Measurements from ENCODE around the gene CNGB1. TPM values are rescaled to one million over a fixed set of nuclear protein-coding genes. Genes with fewer than 3 reads are reported as not detected.
"Not testable (repeated sequence)": the region's sequence is repeated elsewhere in the genome, so short reads cannot be mapped to it uniquely, and the experiment has no call there.

The CNGB1 gene
- total RNA-seq, 3 donors from 2014 or later (not counting 1 experiment from before 2014, with no cell fraction given): not detected

- Mint-ChIP-seq H3K4me1 (peaks cover 17 to 18% of the 10 kb centered on the region in 2 donors), H3K27ac (no peak overlapping the region), H3K9me3 (no peaks in the 10 kb centered on the region), H3K4me3 (no peak overlapping the region), H3K27me3 (ENCODE audit: low read depth in 2 of 2) (peaks cover 0 to 2% of the 10 kb centered on the region in 2 donors), H3K36me3 (no peaks in the 10 kb centered on the region)
- no peaks in the 10 kb centered on the region for H3K27me3 ChIP-seq (ENCODE audit: control insufficient read depth, insufficient read depth, low read length)
- H3K27ac ChIP-seq (ENCODE audit: low read length): no peak overlapping the region
- intact Hi-C loops (cut with micrococcal nuclease): loop anchor here (2.0 to 10.0 kb wide), 5 partner anchors 93 to 323 kb away; partner anchors contain the start of genes CFAP20 and KIFC3
- no peaks in the 10 kb centered on the region for H3K9me3 ChIP-seq (ENCODE audit: control insufficient read depth, insufficient read depth, low read length)
- DNase-seq (no peak), ATAC-seq (no peak)
- TF ChIP-seq CTCF (IDR thresholded peaks at IDR 0.05): no peak
- WGBS (ENCODE audit: insufficient coverage): 89% methylated on average over 4 of the region's 4 CpGs
- H3K36me3 ChIP-seq (ENCODE audit: control insufficient read depth, insufficient read depth, low read length): no peaks in the 10 kb centered on the region
- no peaks in the 10 kb centered on the region for H3K4me1 ChIP-seq (ENCODE audit: control insufficient read depth, insufficient read depth, low read length)
- H3K4me3 ChIP-seq (ENCODE audit: low read length): no peak overlapping the region
Measured at GRCh38 chr16:57897996-57898395, 72.9 kb downstream of the CNGB1 start.

- Histone ChIP-seq H3K27me3 (ENCODE audit: control insufficient read depth, insufficient read depth, low read length) (peaks cover 2% of the 10 kb centered on the region), H3K4me1 (ENCODE audit: control insufficient read depth, insufficient read depth, low read length) (peaks cover 6% of the 10 kb centered on the region), H3K27ac (ENCODE audit: low read length) (no peak overlapping the region), H3K36me3 (ENCODE audit: control insufficient read depth, insufficient read depth, low read length) (no peaks in the 10 kb centered on the region), H3K4me3 (ENCODE audit: low read length) (no peak overlapping the region), H3K9me3 (ENCODE audit: control insufficient read depth, insufficient read depth, low read length) (no peaks in the 10 kb centered on the region)
- no peak overlapping the region for H3K4me3 Mint-ChIP-seq
- H3K27ac Mint-ChIP-seq: no peak overlapping the region
- no peaks in the 10 kb centered on the region for H3K36me3 Mint-ChIP-seq
- WGBS (ENCODE audit: insufficient coverage): 90% methylated on average over 18 of the region's 18 CpGs
- no peaks in the 10 kb centered on the region for H3K9me3 Mint-ChIP-seq
- no peak for ATAC-seq
- H3K27me3 Mint-ChIP-seq (ENCODE audit: low read depth in 2 of 2): no peaks in the 10 kb centered on the region
- intact Hi-C loops (cut with micrococcal nuclease): loop anchor here (5.0 to 10.0 kb wide), 4 partner anchors 92 to 322 kb away; partner anchors contain the start of genes CFAP20 and KIFC3
- TF ChIP-seq CTCF (IDR thresholded peaks at IDR 0.05): no peak
- peaks cover 24 to 26% of the 10 kb centered on the region in 2 donors for H3K4me1 Mint-ChIP-seq
- no peak for DNase-seq
Measured at GRCh38 chr16:57897053-57897784, 73.7 kb downstream of the CNGB1 start.

GRCh38 chr16:57895081-57895547, 75.8 kb downstream of the CNGB1 start:
- not testable (repeated sequence) for H3K27ac ChIP-seq (ENCODE audit: low read length); H3K36me3 Mint-ChIP-seq; H3K9me3 Mint-ChIP-seq; H3K36me3 ChIP-seq (ENCODE audit: control insufficient read depth, insufficient read depth, low read length); H3K9me3 ChIP-seq (ENCODE audit: control insufficient read depth, insufficient read depth, low read length); H3K27me3 ChIP-seq (ENCODE audit: control insufficient read depth, insufficient read depth, low read length); H3K4me3 Mint-ChIP-seq; ATAC-seq; H3K27me3 Mint-ChIP-seq (ENCODE audit: low read depth in 2 of 2); H3K4me3 ChIP-seq (ENCODE audit: low read length); DNase-seq; H3K27ac Mint-ChIP-seq
- H3K4me1 Mint-ChIP-seq: peaks cover 37 to 38% of the 10 kb centered on the region in 2 donors
- 93% methylated on average over 3 of the region's 3 CpGs for WGBS (ENCODE audit: insufficient coverage)
- peaks cover 27% of the 10 kb centered on the region for H3K4me1 ChIP-seq (ENCODE audit: control insufficient read depth, insufficient read depth, low read length)
- intact Hi-C loops (cut with micrococcal nuclease): loop anchor here (5.0 to 10.0 kb wide), 4 partner anchors 90 to 320 kb away; partner anchors contain the start of genes CFAP20 and KIFC3

GRCh38 chr16:57894390-57895080, 76.4 kb downstream of the CNGB1 start:
- no peak overlapping the region for H3K4me3 Mint-ChIP-seq
- H3K36me3 Mint-ChIP-seq: no peaks in the 10 kb centered on the region
- WGBS (ENCODE audit: insufficient coverage): 78% methylated on average over 7 of the region's 10 CpGs
- no peak for TF ChIP-seq CTCF (IDR thresholded peaks at IDR 0.05)
- H3K27me3 Mint-ChIP-seq (ENCODE audit: low read depth in 2 of 2): no peaks in the 10 kb centered on the region
- intact Hi-C loops (cut with micrococcal nuclease): loop anchor here (5.0 to 10.0 kb wide), 4 partner anchors 90 to 320 kb away; partner anchors contain the start of genes CFAP20 and KIFC3
- no peak overlapping the region for H3K27ac ChIP-seq (ENCODE audit: low read length)
- no peaks in the 10 kb centered on the region for H3K9me3 Mint-ChIP-seq
- ATAC-seq: no peak
- H3K4me3 ChIP-seq (ENCODE audit: low read length): no peak overlapping the region
- no peaks in the 10 kb centered on the region for H3K36me3 ChIP-seq (ENCODE audit: control insufficient read depth, insufficient read depth, low read length)
- peaks cover 2% of the 10 kb centered on the region for H3K27me3 ChIP-seq (ENCODE audit: control insufficient read depth, insufficient read depth, low read length)
- no peak overlapping the region for H3K27ac Mint-ChIP-seq
- H3K9me3 ChIP-seq (ENCODE audit: control insufficient read depth, insufficient read depth, low read length): no peaks in the 10 kb centered on the region
- H3K4me1 Mint-ChIP-seq: peaks cover 38 to 39% of the 10 kb centered on the region in 2 donors
- H3K4me1 ChIP-seq (ENCODE audit: control insufficient read depth, insufficient read depth, low read length): peaks cover 33% of the 10 kb centered on the region
- no peak for DNase-seq

All from natural killer cell (primary cell).